Stimulated activated CD4-positive, alpha-beta T cell treated with anti-CD3 and anti-CD28 coated beads, Interleukin-15, amount 100 ng/mL, for 48 hours (primary cell): Measurements from ENCODE around the gene MDM1.

ENCODE experiments used
- DNase-seq, 2 donors: peaks; one replicate each; pipeline ENCODE4 v3.0.0-alpha.2; 2020; ENCODE audit warnings: low read depth in 2 of 2

MDM1 gene

GRCh38 chr12:68356060-68356695 lies 24.0 kb upstream of the MDM1 start:
- DNase-seq, result no peak

GRCh38 chr12:68354977-68355541 lies 22.9 kb upstream of the MDM1 start:
- DNase-seq, result no peak

GRCh38 chr12:68352067-68352466 lies 19.9 kb upstream of the MDM1 start:
- DNase-seq, result no peak

- DNase-seq, result no peak
These were observed 18.6 kb upstream of the MDM1 start for GRCh38 chr12:68350753-68351152.

GRCh38 chr12:68349921-68350606 lies 17.9 kb upstream of the MDM1 start:
- DNase-seq, result no peak

GRCh38 chr12:68349220-68349621 lies 17.1 kb upstream of the MDM1 start:
- DNase-seq, result no peak

GRCh38 chr12:68348419-68348818 lies 16.3 kb upstream of the MDM1 start:
- no peak for DNase-seq

GRCh38 chr12:68345763-68346162 lies 13.6 kb upstream of the MDM1 start:
- no peak for DNase-seq

GRCh38 chr12:68344126-68344525 lies 12.0 kb upstream of the MDM1 start:
- no peak for DNase-seq

- DNase-seq, result no peak
These were observed 10.8 kb upstream of the MDM1 start for GRCh38 chr12:68342966-68343365.

- no peak for DNase-seq
These were observed 9.7 kb upstream of the MDM1 start for GRCh38 chr12:68341822-68342221.

GRCh38 chr12:68340404-68341270 lies 8.5 kb upstream of the MDM1 start:
- no peak for DNase-seq

GRCh38 chr12:68336889-68337303 lies 4.7 kb upstream of the MDM1 start:
- DNase-seq, result no peak

- no peak for DNase-seq
These were observed 3.3 kb upstream of the MDM1 start for GRCh38 chr12:68335462-68335861.

- no peak for DNase-seq
These were observed 2.0 kb upstream of the MDM1 start for GRCh38 chr12:68334132-68334531.

GRCh38 chr12:68332728-68333630 lies 817 bp upstream of the MDM1 start:
- no peak for DNase-seq

GRCh38 chr12:68331500-68331868 lies 678 bp downstream of the MDM1 start:
- no peak for DNase-seq

GRCh38 chr12:68327896-68328295 lies 4.3 kb downstream of the MDM1 start:
- DNase-seq, result no peak

GRCh38 chr12:68326716-68327115 lies 5.4 kb downstream of the MDM1 start:
- no peak for DNase-seq

- no peak for DNase-seq
These were observed 6.2 kb downstream of the MDM1 start for GRCh38 chr12:68325966-68326365.

GRCh38 chr12:68324531-68324930 lies 7.6 kb downstream of the MDM1 start:
- DNase-seq, result no peak
